Erythroblast (primary cell): ENCODE measurements around the gene CIT.

Source experiments
- GATA1 ChIP-seq: IDR thresholded peaks from 2 replicates; pipeline ENCODE4 v1.6.1; 2011; ENCODE audit warnings: low read depth, mild to moderate bottlenecking, control low read depth, low read length, moderate library complexity
- POLR2A ChIP-seq: IDR thresholded peaks from 2 replicates; pipeline ENCODE4 v1.6.1; 2011; ENCODE audit warnings: mild to moderate bottlenecking, low read length

- TF ChIP-seq POLR2A: no peak
- no peak for TF ChIP-seq GATA1
These were observed 114.5 kb downstream of the CIT start for GRCh38 chr12:119762619-119763018.
